Activated T-cell treated with anti-CD3 and anti-CD28 coated beads for 24 hours (primary cell): ENCODE data around the gene SLC1A6.
"Not testable (repeated sequence)": the region's sequence is repeated elsewhere in the genome, so short reads cannot be mapped to it uniquely, and the experiment has no call there.

ENCODE experiments used
- DNase-seq: peaks from one replicate; pipeline ENCODE4 v3.0.0-alpha.2; 2020; ENCODE audit warnings: low read depth

Gene SLC1A6

DNA sequence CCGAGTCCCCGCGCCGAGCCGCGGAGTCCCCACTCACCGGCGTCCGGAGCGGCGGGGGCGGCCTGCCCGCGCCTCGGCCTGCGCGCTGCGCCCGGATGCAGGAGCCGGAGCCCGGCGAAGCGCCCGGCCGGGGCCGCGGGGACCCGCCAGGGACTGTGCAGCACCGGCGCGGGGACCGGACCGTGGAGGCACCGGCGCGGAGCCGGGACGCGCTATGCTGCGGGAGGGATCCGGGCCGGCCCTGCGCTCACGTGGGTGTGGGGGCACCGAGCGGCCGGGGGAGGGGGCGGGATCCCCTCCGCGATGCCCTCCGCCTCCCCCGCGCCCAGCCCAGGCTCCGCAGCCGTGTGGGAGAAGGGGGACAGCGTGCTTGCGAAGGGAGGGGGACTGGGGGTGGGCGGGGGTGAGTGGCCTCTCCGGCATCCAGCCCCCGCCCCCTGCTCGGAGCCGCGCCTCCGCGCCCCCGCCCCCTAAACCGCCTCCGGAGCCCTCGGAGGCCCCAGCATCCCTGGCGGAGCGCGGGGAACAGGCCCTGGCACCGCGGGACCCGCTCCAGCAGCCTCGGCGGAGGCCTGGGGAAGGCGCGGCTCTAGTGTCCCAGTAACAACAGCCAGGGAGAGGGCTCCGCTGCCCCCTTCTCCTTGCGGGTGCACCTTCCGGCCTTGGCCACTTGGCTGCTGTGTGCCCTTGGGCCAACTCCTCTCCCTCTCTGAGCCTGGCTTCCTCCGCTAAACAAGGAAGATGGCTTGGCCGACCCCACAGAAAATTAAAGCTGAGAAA lies at the start of gene SLC1A6:
Gene SLC1A6 (minus strand): TSS at position 389 of the 780 bp plus-strand sequence. CDS start 6,954 bp downstream, outside the sequence.
- DNase-seq = no peak

DNA sequence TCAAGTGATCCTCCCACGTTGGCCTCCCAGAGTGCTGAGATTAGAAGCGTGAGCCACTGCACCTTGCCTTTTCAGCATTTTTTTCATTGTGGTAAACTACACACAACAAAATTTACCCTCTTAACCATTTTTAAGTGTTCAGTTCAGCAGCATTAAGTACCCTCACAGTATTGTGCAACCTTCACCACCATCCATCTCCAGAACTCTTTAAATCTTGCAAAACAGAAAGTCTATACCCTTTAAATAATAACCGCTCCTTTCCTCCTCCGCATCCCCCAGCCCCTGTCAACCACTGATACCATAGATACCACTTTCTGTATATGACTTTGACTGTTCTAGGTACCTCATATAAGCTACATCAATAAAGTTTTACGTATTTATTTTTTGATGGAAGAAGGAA lies 48.8 kb upstream of the SLC1A6 start:
- DNase-seq = no peak

- no peak for DNase-seq
These were observed 45.6 kb upstream of the SLC1A6 start for GRCh38 chr19:15025217-15025616.

GRCh38 chr19:15022752-15023151 lies 43.1 kb upstream of the SLC1A6 start:
- DNase-seq = no peak

DNA sequence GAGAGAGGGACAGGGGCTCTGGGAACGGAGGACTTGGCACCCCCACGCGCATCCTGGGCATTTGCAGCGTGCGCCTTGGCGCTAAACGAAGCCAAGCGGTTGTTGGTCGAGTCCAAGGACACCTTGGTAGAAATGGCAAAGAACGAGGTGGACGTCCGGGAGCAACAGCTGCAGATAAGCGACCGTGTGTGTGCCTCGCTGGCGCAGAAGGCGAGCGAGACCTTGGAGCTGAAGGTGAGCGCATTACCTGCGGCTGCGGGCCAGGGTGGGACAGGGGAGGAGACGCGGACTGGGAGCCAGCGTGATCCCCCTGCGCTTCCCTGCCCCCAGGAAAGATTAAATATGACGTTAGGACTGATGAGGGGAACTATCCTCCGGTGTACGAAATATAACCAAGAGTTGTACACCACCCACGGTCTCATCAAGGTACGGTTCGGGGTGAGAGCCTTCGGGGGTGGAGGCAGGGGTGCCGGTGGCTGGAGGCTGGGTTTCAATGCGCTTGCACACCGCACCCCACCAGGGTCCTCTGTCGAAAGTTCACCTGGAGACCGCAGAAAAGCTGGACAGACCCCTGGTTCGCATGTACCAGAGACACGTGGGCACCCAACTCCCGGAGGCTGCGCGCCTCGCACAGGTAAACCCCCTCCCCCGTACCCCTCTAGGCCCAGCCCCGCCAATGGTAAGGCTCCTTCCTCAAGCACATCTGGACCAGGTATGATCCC lies 41.8 kb upstream of the SLC1A6 start:
- DNase-seq = no peak

GRCh38 chr19:15018836-15019235 lies 39.2 kb upstream of the SLC1A6 start:
- DNase-seq = not testable (repeated sequence)

- no peak for DNase-seq
These were observed 36.4 kb upstream of the SLC1A6 start for GRCh38 chr19:15015946-15016542.

- no peak for DNase-seq
These were observed 34.9 kb upstream of the SLC1A6 start for GRCh38 chr19:15014579-15014978.

- no peak for DNase-seq
These were observed 31.0 kb upstream of the SLC1A6 start for GRCh38 chr19:15010501-15011300.

DNA sequence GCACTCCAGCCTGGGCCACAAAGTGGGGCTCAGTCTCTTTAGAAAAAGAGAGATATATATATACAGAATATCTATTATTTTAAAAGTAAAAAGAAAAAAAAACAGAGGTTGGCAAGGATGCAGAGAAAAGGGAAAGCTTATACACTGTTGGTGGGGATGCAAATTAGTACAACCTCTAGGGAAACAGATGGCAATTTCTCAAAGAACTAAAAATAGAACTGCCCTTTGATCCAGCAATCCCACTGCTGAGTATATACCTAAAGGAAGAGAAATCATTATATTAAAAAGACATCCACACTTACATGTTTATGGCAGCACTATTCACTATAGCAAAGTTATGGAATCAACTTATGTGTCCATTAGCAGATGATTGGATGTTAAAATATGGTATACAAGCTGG lies 28.6 kb upstream of the SLC1A6 start:
- DNase-seq = no peak

- no peak for DNase-seq
These were observed 18.3 kb upstream of the SLC1A6 start for GRCh38 chr19:14997981-14998380.

DNA sequence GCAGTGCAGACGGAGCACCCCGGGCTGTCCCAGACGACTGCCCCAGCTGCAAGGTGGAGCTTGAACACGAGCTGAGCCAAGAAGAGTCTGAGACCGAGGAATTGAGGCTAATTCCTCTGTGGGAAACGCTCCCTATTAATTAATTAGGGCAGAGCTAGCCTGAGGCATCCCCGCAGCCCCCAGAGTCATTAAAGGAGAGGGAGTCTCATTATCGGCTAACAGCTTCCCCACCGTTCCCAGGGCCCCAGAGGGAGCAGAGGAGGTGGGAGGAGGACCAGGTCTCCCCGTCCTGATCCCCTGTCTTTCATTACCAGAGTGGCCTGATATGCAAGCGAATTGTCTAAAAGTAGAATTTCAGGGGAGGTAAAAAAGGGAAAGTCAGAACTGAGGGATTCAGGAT lies 13.1 kb upstream of the SLC1A6 start:
- DNase-seq = no peak

GRCh38 chr19:14985133-14985532 lies 5.5 kb upstream of the SLC1A6 start:
- no peak for DNase-seq

DNA sequence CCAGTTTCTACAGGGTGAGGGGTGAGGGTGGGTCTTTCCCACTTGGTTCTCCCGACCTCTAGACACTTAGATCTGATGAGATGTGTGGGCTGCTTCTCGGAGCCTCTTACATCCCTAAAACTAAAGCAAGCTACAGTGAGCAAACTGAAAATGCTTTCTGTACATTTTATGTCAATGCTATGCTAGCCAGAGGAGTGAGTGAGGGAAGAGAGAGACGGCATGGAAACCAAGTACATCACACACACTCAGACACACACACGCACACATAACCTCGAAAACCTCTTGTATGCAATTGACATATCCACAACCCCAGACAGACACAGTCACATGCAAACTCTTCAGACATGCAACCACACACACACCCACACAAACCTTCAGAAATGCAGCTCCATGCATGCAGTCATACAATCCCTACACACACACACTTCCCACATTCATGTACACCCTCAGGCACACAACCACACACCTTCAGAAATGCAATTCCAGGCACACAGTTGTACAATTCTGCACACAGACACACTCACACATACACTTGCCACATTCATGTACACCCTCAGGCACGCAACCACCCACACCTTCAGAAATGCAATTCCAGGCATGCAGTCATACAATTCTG lies 1.4 kb downstream of the SLC1A6 start:
- DNase-seq = no peak

DNA sequence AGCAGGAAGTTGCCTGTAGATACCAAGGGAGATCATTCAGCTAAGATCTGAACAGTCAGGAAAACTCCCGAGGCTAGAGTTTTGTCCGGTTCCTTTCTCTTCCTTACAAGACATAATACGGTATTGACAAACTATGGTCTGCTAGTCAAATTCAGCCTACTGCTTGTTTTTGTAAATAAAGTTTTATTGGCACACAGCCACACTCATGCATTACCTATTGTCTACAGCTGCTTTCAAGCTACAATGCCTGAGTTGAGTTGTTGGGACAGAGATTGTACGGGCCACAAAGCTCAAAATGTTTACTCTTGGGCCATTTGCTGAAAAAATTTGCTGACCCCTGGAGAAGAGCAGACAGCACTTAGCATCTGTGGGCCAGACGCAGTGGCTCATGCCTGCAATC lies 2.5 kb downstream of the SLC1A6 start:
- no peak for DNase-seq

- no peak for DNase-seq
These were observed 5.2 kb downstream of the SLC1A6 start for GRCh38 chr19:14974488-14974887.

GRCh38 chr19:14972676-14973075 lies 7.0 kb downstream of the SLC1A6 start:
- DNase-seq = no peak

GRCh38 chr19:14971474-14971873 lies 8.2 kb downstream of the SLC1A6 start:
- DNase-seq = no peak

GRCh38 chr19:14968247-14968646 lies 11.4 kb downstream of the SLC1A6 start:
- DNase-seq = no peak

DNA sequence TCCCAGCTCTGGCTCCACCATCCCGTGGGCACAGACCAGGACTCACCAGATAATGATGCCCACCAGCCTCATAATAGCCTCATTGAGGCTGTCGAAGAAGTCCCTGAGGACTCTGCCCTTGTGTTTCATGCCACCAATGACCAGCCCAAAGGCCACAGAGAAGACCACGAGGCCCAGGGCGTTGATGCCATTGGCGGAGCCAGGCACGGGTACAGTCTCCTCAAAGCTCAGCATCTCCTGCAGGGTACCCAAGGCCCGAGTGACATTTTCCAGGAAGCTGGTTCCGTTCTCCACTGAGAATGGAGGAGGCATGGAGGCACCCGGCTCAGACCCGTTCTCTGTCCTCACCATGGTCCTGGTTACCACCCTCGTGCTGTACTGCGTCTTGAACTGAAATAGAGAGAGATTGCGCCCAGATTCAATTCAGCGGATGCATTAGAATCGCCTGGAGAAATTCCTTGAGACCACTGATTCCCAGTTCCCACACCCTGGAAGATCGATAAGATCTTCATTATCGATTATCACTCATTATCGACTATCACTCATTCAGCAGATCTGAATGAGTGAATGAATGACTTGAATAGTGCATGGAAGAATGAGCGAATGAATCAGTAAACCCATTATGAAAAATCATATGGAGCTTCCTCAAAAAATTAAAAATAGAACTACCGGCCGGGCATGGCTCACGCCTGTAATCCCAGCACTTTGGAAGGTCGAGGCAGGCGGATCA lies 17.5 kb downstream of the SLC1A6 start:
- no peak for DNase-seq

GRCh38 chr19:14959263-14959662 lies 20.4 kb downstream of the SLC1A6 start:
- DNase-seq = no peak
